Measurements from ENCODE around the gene CHRM2. TPM values are rescaled to one million over a fixed set of nuclear protein-coding genes. Genes with fewer than 3 reads are reported as not detected.

Gene CHRM2
- total RNA-seq, 1 experiment from 2014 or later: not detected

DNA sequence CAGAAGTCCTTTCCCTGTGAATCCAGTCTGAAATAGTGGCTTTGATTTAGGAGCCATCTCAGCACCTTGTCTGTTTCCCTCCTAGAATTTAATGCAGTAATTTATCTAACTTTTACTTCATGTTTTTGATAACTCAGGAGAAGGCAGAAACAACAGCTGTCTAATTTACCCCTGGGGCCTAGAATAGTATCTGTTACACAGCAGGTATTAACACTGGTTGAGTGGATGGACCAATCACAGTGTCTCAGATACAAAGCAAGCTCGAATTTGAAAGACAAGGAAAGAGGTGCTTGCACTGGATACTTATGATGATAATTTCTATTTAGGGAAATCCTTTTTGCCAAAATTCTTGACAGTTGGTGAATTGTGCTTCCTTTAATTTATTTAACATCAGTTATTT lies 23.4 kb downstream of the CHRM2 start:
- no peak for DNase-seq (ENCODE audit: extremely low read depth, low read depth)

DNA sequence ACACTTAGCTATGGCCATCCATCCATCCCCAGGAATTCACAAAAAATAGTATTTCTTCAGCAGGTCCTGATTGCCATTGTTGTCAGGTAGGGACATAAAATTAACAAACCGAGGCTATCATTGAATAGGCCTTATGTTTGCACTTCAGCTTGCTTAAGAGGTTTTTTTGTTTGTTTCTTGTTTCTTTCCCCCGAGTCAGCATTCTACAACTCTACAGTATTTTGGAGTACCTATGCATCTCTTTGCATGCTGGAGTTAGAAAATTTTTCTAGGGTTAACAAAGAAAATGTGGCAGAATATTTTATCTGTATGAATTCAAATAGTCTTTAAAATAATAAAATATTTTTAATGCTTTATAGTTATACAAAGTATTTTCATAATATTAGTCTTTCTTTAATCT lies 26.3 kb downstream of the CHRM2 start:
- no peak for DNase-seq (ENCODE audit: extremely low read depth, low read depth)

DNA sequence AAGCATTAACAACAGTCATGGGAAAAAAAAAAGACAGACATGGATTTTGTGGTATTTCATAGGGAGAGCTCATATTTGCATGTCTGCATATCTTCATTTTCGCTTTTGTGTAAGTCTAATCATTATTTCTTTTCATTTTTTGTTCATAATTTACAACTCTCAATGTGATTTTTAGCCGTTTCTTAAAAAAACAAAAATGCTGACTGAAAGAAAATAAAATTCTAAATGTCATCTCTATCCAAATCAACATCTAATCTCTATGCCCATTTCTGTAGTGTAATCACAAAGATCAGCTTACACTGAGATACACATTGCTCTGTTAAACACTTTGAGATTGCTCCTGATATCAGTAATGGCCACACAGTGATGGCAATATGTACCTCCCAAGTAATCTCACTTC lies 29.2 kb downstream of the CHRM2 start:
- no peak for DNase-seq (ENCODE audit: extremely low read depth, low read depth)

DNA sequence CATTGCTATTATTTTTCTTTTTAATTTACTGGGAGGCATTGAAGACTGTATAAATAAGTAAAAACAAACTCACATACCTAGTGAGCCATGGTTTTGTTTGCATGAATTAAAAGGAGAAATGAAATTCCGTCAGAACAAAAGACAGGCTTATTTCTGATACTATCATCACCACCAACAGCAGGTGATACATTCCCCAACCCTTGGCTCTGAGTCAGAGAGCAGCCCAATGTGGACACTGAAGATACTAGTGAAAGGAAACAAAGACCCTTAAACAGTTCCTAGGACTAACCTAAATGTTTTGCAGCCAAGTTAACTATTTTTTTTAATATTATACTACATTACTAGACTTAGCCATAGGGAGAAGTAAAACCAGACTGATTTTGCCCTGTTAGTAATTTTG lies 31.6 kb downstream of the CHRM2 start:
- no peak for DNase-seq (ENCODE audit: extremely low read depth, low read depth)

DNA sequence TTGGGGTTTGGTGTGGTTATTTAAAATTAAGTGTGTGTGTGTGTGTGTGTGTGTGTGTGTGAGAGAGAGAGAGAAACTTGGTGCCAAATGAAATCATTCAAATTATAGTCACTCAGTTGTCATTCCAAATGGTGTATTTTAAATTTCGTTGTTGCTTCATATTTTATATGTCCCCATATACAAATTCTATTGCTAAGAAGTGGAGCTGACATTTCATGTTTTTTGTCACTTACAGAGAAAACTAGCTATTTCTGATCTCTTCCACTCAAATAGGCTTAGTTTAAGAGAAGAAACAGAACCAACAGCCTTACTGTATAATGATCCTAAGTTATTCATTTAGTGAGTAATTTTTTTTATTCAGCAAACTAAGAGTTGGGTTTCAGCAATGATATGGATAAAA lies 42.3 kb downstream of the CHRM2 start:
- DNase-seq (ENCODE audit: extremely low read depth, low read depth): no peak

DNA sequence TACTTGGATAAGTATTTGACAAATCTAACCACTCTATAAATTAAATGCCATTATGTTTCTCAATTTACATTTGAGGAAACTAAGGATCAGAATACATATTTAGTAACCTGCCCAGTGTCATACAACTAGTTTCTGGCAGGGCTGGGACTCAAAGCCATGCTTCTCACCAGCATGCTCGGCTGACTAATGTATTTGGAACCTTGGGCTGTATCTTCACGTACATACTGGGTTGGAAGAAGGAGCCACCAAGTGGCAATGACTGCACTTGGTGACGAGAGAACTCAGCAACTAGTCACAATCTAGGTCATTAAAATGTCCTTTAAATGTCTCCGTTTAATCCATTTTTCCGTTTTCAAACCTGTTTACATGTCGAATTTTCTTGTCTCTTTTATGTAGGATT lies 42.9 kb downstream of the CHRM2 start:
- DNase-seq (ENCODE audit: extremely low read depth, low read depth): no peak

DNA sequence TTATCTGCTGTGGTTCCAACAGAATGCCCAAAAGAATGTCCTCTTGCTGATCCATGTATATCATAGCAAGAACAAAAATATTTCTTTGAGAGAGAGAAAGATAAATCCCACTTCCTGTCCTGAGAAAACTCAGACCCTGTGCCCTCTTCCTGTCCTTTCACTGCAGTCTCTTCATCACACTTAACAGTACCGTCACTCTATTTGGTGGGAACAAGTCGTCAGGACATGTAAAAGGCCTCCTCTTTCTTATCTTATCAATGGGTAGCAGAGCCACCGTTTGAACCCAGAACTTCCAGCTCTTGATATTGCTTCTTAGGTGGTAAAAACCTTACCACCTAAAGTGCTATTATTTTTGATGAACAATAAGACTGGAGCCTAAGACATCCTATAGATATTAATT lies 43.9 kb downstream of the CHRM2 start:
- no peak for DNase-seq (ENCODE audit: extremely low read depth, low read depth)

DNA sequence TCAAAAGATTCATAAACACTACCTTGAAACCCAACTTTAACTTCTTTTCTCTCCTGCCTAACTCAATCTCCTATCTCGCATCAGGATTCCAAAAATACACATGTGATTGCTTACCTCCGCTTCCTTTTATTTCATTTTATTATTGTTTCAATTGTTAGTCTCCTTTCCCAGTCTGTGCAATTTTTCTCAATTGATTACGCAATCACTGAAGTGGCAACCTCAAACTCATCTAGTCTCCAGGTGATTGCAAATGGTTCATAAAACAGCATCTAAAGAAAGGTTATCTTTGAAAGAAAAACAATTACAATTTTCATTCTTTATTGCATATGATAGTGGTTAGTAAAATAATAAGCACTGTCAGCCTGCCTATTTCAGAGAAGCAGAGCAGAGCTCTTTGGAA lies 45.6 kb downstream of the CHRM2 start:
- no peak for DNase-seq (ENCODE audit: extremely low read depth, low read depth)

DNA sequence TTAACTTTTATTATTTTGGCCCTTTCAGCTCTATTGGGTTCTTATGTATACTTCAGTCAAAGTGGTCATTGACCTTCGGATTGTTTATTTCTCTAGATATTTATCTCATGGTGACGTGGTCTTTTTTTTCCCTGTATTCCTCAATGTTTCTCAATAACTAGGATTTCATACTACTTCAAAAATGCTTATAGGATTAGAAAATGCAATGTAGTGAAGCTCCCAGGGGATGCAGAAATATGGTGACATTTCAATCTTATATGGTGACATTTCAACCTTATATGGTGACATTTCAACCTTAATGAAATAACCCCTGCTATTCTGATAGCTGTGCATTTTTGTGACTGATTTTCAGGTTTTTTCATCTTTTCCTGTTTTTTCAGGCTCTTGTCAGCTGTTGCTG lies 51.4 kb downstream of the CHRM2 start:
- no peak for DNase-seq (ENCODE audit: extremely low read depth, low read depth)

DNA sequence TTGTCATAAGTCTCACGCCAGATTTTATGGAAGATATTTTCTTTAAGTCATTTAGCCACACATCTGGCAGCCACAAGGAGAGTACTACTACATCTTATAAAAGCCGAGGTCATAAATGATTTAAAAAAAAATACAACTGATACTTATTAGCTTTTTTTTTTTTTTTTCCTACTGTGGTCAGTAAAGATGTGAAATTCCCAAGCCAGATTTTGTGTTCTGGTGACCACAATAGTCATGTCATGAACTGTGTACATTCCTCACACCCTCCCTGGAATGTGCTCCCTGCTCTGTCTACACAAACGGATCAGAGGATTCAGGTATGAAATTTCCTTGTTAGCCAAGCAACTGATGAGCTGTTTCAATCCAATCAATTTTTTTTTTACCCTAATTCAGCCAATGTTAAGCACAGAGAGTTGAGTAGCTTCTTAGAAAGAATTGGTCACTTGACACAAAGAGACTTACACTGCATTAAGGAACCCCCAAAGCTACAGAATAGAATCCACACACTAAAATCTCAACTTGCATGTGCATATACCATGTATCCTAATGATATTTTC lies 54.7 kb downstream of the CHRM2 start:
- DNase-seq (ENCODE audit: extremely low read depth, low read depth): no peak

DNA sequence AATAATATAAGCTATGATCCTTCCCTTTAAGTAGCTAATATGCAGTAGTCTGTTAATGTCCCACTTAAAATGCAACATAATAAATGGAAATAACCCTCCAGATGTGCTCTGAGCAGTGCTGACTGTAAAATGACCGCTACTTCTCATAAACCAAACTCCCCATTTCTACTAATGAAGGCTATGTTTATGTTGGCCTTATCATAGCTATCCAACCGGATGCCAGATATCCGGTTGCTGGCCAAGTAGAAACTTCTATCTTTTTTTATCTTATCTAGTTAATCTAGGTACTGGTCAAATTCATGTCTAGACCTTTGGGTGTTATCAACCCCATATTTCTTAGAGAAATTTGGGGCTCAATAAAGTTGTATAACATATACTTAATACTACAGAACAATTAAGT lies 56.6 kb downstream of the CHRM2 start:
- DNase-seq (ENCODE audit: extremely low read depth, low read depth): no peak

DNA sequence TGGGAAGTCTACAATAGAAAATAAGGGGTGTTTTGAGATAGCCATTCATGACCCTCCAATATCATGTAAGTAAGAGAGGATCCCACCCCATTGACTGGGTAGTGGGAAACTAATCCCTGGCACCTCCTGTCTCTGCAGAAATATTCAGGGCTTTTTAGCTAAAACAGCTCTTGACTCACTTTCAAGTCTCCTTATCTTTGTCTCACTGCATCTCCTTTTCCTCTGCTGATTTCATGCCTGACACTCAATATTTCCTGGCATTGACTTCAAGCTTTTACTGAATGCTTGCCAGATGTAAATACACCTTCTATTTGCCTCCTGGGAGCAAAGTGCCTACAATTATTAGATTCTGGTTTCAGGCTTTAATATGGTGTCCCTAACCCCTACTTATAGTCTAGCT lies 57.1 kb downstream of the CHRM2 start:
- no peak for DNase-seq (ENCODE audit: extremely low read depth, low read depth)

DNA sequence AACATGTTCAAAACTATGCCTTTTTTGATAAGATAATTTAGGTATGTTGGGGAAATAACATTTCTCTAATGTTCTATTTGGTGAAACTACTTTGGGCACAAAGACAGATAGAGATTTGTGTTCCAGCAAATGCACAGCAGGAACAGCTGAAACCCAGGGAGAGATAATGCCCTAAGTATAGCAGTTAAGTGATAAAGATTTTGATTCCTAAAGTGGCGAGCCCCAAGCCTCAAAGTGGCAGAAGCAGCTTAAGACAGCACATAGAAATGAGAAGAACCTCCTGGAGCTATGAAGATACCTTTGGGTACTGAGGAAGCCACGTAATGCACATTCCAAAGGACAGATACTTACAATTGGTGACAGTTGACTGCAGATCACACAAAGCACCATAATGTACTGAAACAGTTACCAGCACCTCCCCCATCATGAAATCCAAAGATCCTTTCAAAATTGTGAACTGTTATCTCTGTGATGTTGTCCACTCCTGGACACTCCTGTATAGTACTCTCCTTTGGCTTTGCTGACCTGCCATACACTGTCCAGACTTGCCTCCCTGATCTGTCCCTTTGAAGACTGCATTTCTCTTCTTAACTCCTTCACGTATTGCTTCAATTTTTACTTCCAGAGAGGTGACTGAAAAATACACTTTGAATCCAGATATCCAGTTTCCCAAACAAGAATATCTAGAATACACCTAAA lies 62.9 kb downstream of the CHRM2 start:
- DNase-seq (ENCODE audit: extremely low read depth, low read depth): no peak

DNA sequence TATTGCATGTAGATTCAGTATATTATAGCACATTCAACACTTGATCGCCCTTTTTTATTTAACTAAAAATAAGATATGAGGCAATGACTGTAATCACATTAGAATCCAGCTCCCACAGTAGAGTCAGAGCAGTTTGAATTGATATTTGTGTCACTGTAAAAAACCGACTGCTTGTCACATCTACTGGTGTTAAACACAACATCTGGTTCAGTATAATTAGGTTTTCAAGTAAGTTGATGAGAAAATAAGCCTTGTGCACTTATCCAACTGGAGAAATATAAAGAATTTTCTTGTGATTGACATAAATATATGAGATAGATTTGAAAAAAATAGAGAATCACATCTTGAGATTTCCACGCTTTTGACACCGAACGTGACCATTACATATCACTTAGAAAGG lies 69.0 kb downstream of the CHRM2 start:
- no peak for DNase-seq (ENCODE audit: extremely low read depth, low read depth)

DNA sequence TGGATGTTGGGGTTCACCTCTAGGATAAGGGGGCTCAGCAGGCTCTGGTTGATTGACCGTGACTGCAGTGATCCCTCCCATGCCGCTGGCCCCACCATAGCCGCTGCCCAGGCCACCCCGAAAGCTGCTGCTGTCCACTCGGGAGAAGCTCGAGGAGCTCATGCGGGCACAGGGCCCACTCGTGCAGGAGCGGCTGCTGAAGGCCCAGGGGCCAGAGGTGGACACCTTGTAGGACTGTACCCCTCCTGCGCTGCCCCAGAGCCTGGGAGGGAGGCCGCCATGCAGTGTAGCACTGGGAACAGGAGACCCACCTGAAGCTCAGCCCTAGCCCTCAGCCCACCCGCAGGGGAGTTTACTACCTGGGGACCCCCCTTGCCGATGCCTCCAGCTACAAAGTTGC lies 70.0 kb downstream of the CHRM2 start:
- DNase-seq (ENCODE audit: extremely low read depth, low read depth): no peak

DNA sequence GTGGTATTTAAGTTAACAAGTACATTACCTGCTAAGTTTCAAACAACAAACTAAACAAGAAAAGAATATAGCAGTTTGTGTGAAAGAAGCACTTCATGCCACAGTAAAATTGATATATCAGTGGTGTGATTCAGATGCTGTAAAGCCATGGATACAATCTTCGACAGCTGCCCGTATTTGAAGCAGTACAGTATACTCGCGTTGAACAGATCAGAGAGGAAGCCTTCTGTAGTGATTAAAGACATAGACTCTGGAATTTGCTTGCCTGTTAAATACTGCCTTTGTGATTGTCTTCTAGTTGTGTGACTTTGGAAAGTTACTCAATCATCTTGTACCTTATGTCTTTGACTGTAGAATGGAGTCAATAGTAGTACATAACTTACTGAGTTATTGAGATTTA lies 71.7 kb downstream of the CHRM2 start:
- no peak for DNase-seq (ENCODE audit: extremely low read depth, low read depth)

DNA sequence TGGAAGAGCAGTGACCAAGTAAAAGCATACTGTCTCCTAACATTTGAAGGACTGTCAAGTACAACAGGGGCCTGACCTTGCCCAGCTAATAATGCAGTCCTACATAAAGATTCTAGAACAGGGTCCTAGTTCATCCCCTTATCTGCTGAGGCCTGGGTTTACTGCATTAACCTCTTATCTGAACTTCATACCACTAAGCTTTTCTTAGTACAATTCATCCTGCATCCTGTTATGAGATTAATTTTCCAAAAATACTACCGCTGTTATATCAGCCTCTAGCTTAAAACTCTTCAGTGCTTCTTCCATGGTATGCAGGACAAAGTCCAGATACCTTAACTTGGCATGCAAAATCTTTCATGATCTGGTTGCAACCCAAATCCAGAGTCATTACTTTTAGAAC lies 72.5 kb downstream of the CHRM2 start:
- no peak for DNase-seq (ENCODE audit: extremely low read depth, low read depth)

DNA sequence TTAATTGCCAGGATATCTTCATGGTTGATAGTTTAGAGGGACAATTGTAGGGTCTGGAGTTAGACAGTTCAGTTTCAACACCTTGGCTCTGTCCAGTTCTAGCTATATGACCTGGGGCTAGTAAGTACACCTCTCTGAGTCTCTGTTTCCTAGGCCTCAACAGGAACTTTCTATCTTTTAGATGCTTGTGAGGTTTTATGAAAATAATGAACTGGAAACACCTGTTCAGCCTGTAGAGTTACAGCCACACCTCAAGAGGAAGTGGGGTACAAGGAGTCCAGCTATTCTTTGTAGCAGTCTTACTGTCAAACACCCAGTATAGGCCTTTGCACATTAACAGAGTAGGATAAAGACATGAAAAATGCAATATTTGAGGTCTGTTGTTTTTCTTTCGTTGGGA lies 73.4 kb downstream of the CHRM2 start:
- no peak for DNase-seq (ENCODE audit: extremely low read depth, low read depth)

DNA sequence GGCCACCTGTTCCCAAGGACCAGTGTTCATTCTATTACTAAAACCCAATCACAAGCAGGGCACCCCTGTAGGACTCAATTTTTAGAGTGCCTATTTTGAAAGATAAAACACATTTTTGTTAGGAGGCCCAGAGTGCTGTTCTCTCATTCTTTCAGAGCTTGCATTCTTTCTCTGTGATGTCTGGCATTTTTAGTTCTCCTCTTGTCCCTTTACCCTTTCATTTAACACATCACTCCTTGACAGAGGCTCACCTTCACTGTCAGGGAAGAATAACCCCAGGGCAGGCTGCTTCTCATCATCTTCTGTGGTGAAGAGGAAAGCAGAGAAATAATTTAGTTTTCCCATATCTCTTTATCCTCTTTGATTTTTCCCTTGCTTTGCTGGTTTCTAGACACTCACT lies 73.9 kb downstream of the CHRM2 start:
- DNase-seq (ENCODE audit: extremely low read depth, low read depth): no peak

DNA sequence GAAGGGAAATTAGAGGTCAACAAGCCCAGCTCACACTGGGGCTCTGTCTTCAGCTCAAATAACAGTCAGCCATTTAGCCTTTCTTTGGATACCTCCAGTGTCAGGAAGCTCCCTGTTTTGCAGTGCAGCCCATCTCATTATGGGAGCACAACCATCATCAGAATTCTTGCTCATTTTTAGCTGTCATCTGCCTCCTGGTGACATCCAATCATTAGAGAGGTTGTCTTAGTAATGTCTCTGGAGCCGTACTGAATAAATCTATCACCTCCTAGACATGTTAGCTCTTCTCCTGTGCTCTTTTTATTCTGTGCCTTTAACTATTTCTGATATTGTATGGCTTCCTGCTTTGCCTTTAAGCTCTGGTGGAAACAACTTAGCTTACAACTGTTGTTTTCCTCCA lies 74.5 kb downstream of the CHRM2 start:
- DNase-seq (ENCODE audit: extremely low read depth, low read depth): no peak

DNA sequence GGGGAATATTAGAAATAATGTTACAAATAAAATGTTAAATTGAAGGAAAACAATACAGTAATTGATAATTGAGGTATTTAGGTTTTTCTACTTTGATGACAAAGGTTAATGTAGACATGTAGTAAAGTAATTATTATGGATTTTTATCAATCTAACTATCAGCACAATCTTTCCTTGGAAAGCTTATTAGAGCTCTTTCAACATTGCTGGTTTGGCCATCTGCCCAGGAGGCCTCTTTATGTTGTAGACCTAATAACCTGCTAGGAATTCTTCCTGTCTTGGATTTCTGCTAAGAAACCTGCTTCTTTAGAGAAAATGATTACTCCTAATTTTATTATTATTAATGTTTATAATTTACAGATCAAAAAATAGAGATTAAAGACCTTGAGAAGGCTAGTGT lies 78.9 kb downstream of the CHRM2 start:
- no peak for DNase-seq (ENCODE audit: extremely low read depth, low read depth)

DNA sequence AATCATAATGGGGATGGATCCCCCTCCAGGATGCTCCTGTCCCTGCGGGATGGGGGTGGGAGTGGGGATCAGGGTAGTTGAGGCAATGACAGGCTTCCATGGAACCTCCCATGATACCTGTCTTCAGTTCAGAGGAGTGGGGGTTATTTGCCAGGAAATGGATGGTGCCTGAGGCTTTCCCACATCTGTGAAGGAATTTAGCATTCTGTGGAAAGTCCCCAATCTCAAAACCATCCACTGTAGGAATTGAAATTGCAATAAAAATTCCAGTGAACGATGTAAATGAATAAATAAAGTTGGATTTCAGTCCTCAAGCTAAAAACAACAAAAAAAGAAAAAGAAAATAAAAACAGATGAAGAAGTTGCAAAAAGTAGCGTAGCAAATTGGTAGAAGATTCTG lies 81.9 kb downstream of the CHRM2 start:
- no peak for DNase-seq (ENCODE audit: extremely low read depth, low read depth)

DNA sequence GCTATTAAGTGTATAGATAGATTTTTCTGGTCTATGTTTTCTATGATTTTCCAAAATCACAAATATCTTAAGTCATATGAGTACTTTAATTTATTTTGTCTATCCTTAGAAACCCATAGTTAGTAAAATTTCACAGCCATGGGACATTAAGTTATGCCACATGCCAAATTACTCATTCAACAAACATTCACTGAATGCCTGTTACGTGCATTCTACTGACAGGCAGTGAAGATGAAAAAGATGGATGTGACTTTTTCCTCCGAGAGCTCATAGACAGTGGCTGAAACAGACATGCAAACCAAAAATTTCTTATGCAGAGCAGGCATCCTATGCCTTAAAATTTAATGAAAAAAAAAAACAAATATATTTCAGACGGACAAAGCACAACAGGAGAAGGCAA lies 84.9 kb downstream of the CHRM2 start:
- DNase-seq (ENCODE audit: extremely low read depth, low read depth): no peak
